ENCODE measurements around the gene C10orf105.
A peak's percentile ranks its signal among the peaks of the same experiment; 100 is the strongest.

The C10orf105 gene

GRCh38 chr10:71754562-71754961 lies 35.0 kb upstream of the C10orf105 start:
- Histone ChIP-seq H3K27ac (no peak overlapping the region), H3K36me3 (ENCODE audit: control insufficient read depth, insufficient read depth, low read length) (no peaks in the 10 kb centered on the region), H3K4me2 (ENCODE audit: low read length) (no peak overlapping the region), H3K9me3 (ENCODE audit: control insufficient read depth, low read length) (no peaks in the 10 kb centered on the region), H3K79me2 (peaks cover 2% of the 10 kb centered on the region), H3K27me3 (ENCODE audit: control insufficient read depth, insufficient read depth, low read length) (no peaks in the 10 kb centered on the region), H2AFZ (no peak overlapping the region), H3K4me1 (no peaks in the 10 kb centered on the region), H3K4me3 (ENCODE audit: low read depth, low read length) (no peak overlapping the region), H3K9ac (no peak overlapping the region)
- TF ChIP-seq CTCF (IDR thresholded peaks at IDR 0.05): no peak

- Histone ChIP-seq H3K4me1 (no peaks in the 10 kb centered on the region), H3K4me2 (ENCODE audit: low read length) (no peak overlapping the region), H3K9ac (no peak overlapping the region), H3K27me3 (ENCODE audit: control insufficient read depth, insufficient read depth, low read length) (no peaks in the 10 kb centered on the region), H3K27ac (peak overlapping the region; percentile 19), H3K36me3 (ENCODE audit: control insufficient read depth, insufficient read depth, low read length) (no peaks in the 10 kb centered on the region), H3K79me2 (peaks cover 2% of the 10 kb centered on the region), H3K9me3 (ENCODE audit: control insufficient read depth, low read length) (no peaks in the 10 kb centered on the region), H3K4me3 (ENCODE audit: low read depth, low read length) (no peak overlapping the region), H2AFZ (no peak overlapping the region)
- no peak for TF ChIP-seq CTCF (IDR thresholded peaks at IDR 0.05)
Measured at GRCh38 chr10:71753960-71754505, 34.5 kb upstream of the C10orf105 start.

- no peaks in the 10 kb centered on the region for H3K36me3 ChIP-seq (ENCODE audit: control insufficient read depth, insufficient read depth, low read length)
- no peak overlapping the region for H2AFZ ChIP-seq
- peak overlapping the region; percentile 15 for H3K27ac ChIP-seq
- no peak overlapping the region for H3K4me3 ChIP-seq (ENCODE audit: low read depth, low read length)
- TF ChIP-seq CTCF (IDR thresholded peaks at IDR 0.05): no peak
- no peaks in the 10 kb centered on the region for H3K27me3 ChIP-seq (ENCODE audit: control insufficient read depth, insufficient read depth, low read length)
- no peak overlapping the region for H3K4me2 ChIP-seq (ENCODE audit: low read length)
- peaks cover 2% of the 10 kb centered on the region for H3K79me2 ChIP-seq
- no peaks in the 10 kb centered on the region for H3K9me3 ChIP-seq (ENCODE audit: control insufficient read depth, low read length)
- H3K4me1 ChIP-seq: no peaks in the 10 kb centered on the region
- H3K9ac ChIP-seq: no peak overlapping the region
Measured at GRCh38 chr10:71753091-71753959, 33.7 kb upstream of the C10orf105 start.

GRCh38 chr10:71752391-71753090 lies 33.0 kb upstream of the C10orf105 start:
- TF ChIP-seq CTCF (IDR thresholded peaks at IDR 0.05): no peak
- H3K4me1 ChIP-seq: no peaks in the 10 kb centered on the region
- H3K27me3 ChIP-seq (ENCODE audit: control insufficient read depth, insufficient read depth, low read length): no peaks in the 10 kb centered on the region
- H3K9ac ChIP-seq: no peak overlapping the region
- H3K27ac ChIP-seq: peak overlapping the region; percentile 15
- H3K79me2 ChIP-seq: peaks cover 2% of the 10 kb centered on the region
- H3K4me2 ChIP-seq (ENCODE audit: low read length): no peak overlapping the region
- no peak overlapping the region for H3K4me3 ChIP-seq (ENCODE audit: low read depth, low read length)
- H2AFZ ChIP-seq: no peak overlapping the region
- no peaks in the 10 kb centered on the region for H3K9me3 ChIP-seq (ENCODE audit: control insufficient read depth, low read length)
- no peaks in the 10 kb centered on the region for H3K36me3 ChIP-seq (ENCODE audit: control insufficient read depth, insufficient read depth, low read length)

All from parathyroid adenoma (tissue), 2 donors.